Raji (cell line): ENCODE measurements around the gene VPS29.

Experiments used
- POLR2A ChIP-seq: IDR thresholded peaks from 2 replicates; pipeline ENCODE4 v1.6.1; 2011; ENCODE audit warnings: low read depth, low read length, control low read depth; ENCODE audit not compliant: insufficient read depth

VPS29 gene

DNA sequence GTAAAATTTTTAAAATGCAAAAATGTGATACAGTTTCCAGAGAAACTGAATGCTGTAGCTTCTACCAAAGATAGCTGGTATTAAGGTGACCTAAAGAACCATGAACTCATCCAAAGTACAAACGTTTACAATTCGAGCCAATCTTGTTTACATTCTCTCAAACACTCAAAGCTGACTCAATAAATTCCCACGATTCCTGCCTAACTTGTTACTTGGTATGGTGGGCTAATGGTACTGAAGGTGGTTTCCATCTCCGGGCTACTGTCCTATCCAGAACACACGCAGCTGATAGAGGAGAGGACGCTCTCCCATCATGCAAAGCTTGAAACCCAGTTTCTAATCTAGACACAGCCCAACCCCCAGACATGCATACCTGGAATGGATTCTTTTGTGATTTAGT is 31.7 kb upstream of the VPS29 start:
- no peak for TF ChIP-seq POLR2A

DNA sequence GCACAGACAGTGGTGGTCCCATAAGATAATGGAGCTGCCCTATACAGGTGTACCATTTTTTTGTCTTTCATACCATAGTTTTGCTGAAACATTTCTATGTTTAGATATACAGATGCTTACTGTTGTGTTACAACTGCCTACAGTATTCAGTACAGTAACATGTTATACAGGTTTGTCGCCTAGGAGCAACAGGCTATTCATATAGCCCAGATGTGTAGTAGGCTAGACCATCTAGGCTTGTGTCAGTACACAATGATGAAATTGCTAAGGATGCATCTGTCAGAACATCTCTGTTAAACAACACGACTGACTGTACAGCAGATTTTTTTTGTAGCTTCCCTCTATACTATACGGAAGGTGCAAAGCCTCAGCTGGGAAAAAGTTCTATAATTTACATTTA is 30.7 kb upstream of the VPS29 start:
- no peak for TF ChIP-seq POLR2A

DNA sequence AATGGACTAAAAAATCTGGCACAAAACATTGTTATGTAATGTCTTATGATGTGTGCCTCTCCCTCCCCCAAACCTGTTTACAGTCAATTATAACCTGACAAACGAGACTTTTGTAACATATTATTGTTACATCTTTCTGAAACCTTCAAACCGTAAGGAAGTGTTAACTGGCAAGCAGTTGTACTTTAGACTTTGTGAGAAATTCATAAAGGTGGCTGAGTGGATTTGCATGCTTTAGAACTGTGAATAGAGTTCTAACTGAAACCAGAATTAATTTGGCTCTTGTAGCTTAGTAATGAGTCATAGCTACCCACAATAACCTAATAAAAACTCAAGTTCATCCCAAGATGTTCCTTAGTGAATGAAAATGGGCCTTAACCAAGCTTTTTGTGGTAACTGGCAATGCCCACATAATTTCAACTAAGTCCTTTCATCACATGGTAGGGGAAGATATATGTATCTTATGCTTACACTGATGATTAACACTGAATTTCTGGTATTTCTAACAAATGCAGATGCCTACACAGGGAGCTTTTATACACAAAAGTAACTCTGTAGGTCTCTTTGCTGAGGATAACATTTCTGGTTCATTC is 29.9 kb upstream of the VPS29 start:
- no peak for TF ChIP-seq POLR2A

DNA sequence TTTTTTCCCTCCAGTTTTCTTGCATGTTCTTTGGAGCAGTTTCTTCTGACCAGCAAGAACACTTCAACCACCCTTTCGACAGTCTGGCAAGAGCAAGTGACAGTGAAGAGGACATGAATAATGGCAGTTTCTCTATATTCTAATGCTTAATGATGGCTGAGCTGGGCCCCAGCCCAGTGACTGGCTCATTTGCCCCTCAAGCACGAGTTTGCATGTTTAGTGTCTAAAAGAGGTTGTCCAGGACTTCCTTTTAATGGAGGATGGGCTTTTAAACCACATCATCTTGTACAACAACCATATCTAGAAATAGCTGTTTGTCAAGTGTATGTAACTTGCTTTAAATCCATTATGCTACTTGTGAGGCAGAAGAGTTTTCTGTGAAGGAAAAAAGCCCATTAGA is 28.6 kb upstream of the VPS29 start:
- TF ChIP-seq POLR2A: no peak

DNA sequence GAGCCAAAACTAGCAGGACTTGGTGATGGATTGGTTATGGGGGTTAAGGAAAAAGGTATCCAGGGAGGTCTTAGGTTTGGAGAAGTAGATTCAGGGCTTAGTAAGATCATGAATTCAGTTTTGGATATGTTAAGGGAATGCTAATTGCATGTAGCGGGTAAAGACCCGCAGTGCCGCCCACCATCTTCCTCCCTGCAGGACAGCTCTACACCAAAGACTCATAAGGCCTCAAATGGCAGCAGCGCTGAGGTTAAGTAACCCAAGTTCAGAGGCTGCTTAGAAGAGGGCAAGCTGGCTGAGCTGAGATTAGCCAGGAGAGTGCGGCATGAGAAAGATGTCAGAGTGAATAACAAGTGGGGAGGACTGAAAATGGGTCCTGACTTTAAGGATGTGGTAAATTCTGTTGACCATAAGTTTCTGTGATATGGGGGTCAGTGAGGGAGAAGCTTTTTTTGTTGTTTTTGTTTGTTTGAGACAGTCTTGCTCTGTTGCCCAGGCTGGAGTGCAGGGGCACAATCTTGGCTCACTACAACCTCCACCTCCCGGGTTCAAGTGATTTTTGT is 26.4 kb upstream of the VPS29 start:
- no peak for TF ChIP-seq POLR2A

DNA sequence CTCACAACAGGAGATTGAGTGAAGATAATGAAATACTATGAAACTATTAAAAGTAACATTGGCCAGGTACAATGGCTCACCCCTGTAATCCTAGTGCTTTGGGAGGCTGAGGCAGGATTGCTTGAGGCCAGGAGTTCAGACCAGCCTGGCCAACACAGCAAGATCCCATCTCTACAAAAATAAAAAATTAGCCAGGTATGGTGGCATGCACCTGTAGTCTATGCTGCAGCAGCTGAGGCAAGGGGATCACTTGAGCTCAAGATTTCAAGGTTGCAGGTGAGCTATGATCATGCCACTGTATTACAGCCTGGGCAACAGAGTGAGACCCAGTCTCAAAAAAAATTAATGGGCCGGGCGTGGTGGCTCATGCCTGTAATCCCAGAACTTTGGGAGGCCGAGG is 15.1 kb upstream of the VPS29 start:
- TF ChIP-seq POLR2A: no peak

DNA sequence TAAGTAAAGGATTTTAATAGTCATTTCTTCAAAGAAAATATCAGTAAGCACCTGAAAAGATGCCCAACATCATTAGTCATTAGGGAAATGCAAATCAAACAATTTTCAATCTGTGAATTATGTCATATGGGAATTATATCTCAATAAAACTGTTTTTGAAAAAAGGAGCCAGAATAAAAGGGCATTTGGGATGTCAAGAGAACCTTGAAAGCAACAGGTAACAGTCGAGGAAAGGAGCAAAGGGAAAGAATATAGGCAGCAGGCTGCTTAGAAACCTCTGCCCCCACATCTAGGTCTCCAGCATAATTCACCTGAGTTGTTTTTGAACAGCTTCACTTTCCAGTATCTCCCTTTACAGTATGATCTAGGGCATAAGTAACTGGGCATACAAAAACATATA is 12.5 kb upstream of the VPS29 start:
- TF ChIP-seq POLR2A: no peak

DNA sequence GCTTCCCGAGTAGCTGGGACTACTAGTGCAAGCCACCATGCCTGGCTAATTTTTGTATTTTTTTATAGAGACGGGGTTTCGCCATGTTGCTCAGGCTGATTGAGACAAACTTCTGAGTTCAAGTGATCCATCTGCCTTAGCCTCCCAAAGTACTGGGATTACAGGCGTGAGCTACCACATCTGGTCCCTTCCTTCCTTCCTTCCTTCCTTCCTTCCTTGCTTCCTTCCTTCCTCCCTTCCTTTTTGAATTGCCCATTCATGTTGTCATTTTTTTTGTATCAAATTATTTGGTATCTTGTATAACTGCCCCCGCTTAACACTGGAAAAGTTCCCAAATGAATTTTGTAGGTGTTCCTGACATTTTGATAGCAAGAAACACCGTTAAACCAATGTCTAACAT is 11.9 kb upstream of the VPS29 start:
- TF ChIP-seq POLR2A: no peak

DNA sequence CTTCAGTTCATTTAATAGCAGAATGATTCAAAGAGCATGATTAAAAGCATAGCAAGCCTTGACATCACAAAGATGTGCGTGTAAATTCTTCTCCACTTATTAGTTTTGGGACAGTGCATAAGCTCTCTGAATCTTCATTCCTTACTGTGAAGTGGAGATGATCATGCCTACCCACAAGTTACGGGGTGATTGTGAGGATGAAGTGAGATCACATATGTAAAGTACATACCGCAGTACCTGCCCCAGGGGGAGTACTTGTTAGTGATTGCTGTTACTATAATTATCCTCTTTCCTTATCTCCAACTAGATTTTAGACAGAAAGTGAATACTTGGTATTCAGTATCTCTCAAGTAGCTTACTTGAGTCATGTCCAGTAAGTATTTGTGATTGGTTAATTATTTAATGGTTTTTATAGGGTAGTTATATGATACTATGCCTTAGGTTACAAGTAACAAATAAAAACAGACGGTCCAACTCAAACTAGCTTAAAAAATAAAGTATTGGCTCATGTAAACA is 6.2 kb upstream of the VPS29 start:
- no peak for TF ChIP-seq POLR2A

DNA sequence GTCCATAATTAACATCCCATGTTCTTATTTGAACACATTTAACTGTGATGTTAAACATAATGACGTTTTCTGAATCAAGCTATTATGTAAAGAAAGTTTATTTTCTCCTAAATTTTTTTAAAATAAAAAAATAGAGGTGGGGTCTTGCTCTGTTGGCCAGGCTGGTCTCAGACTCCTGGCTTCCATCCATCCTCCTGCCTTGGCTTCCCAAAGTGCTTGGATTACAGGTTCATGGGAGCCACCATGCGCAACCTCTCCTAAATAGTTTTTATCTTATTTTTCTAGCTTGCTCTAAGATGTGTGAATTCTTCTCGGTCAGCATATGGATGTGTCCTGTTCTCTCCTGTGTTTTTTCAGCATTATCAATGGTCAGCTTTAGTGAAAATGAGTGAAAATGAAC is 3.4 kb upstream of the VPS29 start:
- no peak for TF ChIP-seq POLR2A

DNA sequence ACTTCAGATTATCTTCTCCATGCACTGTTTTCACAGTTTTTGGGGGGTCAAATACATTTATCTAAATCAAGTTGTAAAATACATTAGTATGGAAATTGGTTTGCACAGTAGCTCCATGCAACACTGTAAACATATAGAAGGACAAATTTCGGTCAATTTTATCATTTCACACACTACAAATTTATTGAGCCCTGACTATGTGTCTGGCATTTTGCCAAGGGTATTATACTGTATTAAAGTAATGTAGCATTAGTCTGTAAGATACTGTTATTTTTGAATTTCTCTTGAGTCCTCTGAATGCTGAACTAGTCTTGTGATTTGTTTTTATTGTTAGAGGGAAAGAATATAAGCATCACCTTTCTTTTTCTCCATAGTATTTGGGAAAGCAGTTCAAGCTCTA is 1.5 kb upstream of the VPS29 start:
- no peak for TF ChIP-seq POLR2A

DNA sequence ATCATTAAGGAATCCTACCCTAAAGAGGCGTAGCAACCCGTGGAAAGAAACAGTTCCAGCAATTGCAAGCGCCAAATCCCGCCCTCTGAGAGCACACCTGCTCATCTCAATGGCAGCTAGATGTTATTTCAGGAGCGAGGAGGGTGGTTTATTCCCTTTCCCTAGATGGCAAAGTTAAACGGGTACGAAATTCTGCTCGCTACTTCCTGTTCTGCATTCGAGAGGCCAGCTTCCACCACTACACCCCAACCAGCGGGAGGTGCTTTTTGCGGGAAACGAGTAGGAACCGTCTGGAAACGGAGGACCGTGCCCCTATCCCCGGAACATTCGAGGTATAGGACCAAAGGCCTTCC is 536 bp downstream of the VPS29 start:
- TF ChIP-seq POLR2A: no peak

DNA sequence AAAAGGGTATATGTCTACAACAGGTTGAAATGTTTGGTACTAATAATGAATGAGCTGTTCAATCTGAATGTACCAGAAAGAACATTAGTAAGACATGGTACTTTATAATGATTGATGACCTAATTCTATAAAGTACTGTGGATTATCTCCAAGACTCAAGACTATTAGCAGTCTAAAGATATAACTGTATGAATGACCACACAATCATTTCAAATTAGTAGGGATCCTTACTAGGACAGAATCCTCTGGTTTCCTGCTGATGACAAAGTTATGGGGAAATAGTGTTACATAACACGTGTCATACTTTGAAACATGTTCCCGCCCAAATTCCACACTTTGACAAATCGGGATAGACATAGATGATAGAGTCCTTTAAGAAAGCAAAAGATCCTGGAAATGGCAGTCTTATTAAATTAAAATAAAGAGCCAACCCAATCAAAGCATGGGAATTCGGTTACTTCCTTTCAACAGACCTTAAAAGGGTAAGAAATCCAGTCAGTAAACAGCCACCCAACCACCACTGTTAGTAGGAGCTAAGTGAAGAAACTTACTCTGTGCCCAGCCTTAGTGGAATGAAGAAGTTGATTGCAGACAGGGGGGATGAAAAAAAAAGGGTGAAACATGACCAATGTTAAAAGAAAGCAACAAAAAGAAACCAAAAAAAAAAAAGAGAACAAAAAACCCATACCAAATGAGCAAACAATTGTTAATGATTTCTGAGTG is 2.8 kb downstream of the VPS29 start:
- no peak for TF ChIP-seq POLR2A

DNA sequence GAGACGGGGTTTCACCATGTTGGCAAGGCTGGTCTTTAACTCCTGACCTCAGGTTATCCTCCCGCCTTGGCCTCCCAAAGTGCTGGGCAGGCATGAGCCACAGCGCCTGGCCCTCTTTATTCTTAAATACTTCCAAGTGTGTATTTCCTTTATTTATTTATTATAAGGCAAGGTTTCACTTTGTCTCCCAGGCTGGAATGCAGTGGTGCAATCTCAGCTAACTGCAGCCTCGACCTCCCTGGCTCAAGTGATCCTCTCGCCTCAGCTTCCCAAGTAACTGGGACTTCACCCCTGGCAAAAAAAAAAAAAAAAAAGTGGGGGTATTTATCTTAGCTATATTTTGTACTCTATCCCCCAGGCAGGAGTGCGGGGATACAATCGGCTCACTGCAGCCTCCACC is 26.5 kb downstream of the VPS29 start:
- no peak for TF ChIP-seq POLR2A

DNA sequence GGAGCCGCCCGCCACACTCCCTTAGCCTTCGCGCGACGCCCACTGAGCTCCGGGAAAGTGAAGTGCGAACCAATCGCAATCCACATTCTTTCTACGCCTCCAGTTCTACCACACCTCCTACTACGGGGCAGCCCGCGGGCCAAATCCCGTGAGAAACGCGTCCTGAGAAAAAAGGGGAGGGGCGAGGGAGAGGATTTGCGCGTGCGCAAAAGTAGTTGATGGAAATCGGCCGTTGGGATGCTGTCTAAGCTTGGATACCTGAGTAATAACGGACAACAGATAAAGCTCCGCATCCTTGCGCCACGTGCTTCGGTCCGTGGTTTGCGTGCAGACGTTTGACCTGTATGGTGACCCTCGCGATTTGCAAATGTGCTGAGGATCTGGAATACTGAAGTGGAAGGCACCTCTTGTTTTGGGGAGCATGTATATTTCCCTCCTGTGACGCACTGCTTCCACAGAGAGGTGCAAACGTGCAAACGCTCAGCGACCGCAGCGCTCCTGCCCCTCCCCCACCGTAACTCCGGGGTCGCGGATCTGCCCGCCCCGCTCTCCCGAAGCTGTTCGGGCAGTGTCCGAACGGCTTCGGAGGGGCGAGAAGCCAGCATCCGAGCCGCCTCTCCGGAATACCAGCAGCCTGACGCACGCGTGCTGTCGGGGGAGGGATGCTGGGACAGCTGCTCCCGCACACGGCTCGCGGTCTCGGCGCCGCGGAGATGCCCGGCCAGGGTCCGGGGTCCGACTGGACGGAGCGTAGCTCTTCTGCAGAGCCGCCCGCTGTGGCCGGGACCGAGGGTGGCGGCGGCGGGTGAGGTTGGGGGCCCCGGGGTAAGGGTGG is 33.5 kb downstream of the VPS29 start, which contains the start of the genes FAM216A and GPN3:
TSS of gene FAM216A (plus strand) at position 632 of the 835 bp plus-strand sequence. CDS start at position 663, 31 bp downstream.
TSS of gene GPN3 (minus strand) at position 44 of the 835 bp plus-strand sequence. CDS start 54 bp downstream, outside the sequence.
- TF ChIP-seq POLR2A: peak; percentile 98

DNA sequence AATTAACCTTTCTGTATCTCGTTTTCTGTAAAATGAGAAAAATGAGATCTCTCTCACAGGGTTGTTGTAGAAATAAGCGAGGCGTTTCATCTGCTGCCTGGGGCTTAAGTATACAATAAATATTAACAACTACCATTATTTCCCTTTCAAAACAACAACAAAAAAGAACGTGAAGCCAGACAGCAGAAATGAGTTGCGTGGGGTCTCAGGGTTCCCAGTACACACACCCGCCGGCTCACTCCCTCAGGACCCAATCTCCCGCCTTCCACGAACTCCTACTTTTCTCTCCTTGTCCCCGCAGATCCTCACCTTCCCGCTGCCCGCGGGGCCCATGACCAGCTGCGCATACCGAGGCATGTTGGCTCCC is 34.1 kb downstream of the VPS29 start:
- TF ChIP-seq POLR2A: no peak

DNA sequence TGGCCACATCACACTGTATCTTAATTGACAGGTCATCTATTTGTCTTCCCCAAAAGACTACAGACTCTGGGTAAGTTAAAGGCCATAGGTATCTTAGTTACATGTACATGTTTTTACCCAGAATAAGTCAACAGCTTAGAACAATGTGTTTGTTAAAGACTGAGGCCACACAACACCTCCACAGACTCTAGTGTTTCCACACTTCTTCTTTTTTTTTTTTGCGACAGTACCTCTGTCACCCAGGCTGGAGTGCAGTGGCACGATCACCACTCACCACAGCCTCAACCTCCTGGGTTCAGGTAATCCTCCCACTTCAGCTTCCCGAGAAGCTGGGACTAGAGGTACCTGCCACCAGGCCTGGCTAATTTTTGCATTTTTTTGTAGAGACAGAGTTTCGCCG is 35.1 kb downstream of the VPS29 start:
- TF ChIP-seq POLR2A: no peak
